HG02884 (cell line): ENCODE measurements around the gene CRIP1.

Experiments
- ATAC-seq: cut with Tn5 transposase; IDR thresholded peaks from one replicate; pipeline ENCODE4 v1.9.1; 2021; ENCODE audit warnings: mild to moderate bottlenecking, moderate library complexity; ENCODE audit not compliant: unreplicated experiment

Gene CRIP1

DNA sequence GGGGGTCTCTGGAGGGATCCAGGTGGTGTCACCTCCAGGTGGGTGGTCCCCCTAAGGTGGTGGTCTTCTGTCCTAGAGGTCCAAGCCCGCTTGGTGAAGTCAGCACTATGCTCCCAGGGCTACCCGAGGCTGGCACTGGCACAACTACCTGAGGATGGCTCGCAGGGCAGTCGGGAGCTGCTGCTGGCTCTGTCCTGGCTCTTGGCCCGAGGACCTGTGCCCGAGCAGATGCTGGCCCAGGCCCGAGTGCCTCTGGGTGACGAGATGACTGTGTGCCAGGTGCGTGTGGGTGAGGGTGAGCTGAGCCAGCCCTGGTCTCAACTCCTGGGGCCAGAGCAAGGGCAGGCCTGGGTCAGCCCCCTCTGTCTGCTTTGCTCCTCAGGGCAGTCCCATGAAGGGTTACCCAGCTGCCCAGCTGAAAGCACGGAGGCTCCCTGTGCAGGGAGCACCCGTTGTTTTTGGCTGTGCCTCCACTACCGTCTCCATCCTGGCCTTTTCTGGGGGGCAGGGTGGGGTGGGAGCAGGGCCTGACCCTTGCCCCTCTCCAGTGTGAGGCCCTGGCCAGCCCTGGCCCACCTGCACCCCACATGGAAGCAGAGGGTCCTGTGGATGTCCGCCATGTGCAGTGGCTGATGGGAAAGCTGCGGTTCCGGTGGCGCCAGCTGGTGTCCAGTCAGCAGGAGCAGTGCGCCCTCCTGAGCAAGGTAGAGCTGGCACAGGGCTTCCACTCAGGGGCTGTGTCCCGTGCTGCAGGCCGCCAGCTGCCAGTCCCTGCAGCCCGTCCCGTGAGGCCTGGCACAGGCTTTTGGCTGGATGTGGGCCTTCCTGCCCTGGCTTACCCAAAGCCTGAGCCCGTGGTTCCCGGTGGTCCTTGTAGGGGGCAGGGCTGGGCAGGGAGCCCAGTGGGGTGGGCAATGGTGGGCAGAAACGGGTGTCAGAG, 5.6 kb downstream of the CRIP1 start:
- ATAC-seq: no peak

- ATAC-seq: no peak
Measured at GRCh38 chr14:105492971-105493871, 6.5 kb downstream of the CRIP1 start.

- ATAC-seq: no peak
Measured at GRCh38 chr14:105493921-105494605, 7.4 kb downstream of the CRIP1 start.

- no peak for ATAC-seq
Measured at GRCh38 chr14:105494606-105494929, 7.9 kb downstream of the CRIP1 start.

- ATAC-seq: no peak
Measured at GRCh38 chr14:105495101-105495989, 8.7 kb downstream of the CRIP1 start.

DNA sequence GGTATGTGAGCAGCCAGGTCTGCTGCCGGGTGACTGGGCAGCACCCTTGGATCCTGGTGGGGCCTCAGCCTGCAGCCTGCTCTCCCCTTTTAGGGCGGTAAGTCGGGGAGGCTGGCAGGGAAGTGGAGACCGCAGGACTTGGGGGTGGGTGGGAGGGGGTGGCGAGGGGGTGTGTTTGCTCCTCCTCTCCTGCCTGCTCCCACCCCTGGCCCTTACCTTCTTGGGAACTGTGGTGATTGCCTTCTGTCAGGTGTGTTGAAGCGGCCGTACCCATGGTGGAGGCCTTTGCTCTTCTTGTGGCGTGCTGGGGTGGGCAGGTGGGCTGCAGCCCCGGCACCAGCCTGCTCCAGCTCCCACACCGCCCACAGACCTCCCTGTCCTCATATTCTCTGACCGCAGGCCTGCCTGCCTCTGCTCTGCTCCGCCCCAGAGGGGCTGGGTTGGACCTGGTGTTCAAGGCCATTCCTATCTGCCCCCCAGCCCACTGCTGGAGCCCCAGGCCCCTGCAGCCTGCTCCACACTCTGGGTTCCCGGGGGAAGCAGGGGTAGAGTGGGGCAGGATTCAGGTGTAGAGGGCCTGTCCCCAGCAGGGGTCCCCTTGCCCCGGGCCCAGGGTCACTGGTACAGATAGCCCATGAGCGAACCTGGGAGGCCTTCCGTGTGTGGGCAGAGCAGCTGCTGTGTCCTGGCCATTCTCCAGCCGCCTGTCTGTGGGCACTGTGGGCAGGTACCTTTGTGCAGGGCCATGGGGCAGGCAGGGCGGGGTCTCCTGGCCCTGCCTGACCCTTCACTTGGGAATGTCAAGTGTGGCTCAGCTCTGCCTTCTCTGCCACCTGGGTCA, 9.5 kb downstream of the CRIP1 start:
- ATAC-seq: no peak

GRCh38 chr14:105496831-105497591, 10.3 kb downstream of the CRIP1 start:
- ATAC-seq: no peak

- ATAC-seq: no peak
Measured at GRCh38 chr14:105497671-105498429, 11.2 kb downstream of the CRIP1 start.

GRCh38 chr14:105498430-105499255, 12.0 kb downstream of the CRIP1 start:
- no peak for ATAC-seq

DNA sequence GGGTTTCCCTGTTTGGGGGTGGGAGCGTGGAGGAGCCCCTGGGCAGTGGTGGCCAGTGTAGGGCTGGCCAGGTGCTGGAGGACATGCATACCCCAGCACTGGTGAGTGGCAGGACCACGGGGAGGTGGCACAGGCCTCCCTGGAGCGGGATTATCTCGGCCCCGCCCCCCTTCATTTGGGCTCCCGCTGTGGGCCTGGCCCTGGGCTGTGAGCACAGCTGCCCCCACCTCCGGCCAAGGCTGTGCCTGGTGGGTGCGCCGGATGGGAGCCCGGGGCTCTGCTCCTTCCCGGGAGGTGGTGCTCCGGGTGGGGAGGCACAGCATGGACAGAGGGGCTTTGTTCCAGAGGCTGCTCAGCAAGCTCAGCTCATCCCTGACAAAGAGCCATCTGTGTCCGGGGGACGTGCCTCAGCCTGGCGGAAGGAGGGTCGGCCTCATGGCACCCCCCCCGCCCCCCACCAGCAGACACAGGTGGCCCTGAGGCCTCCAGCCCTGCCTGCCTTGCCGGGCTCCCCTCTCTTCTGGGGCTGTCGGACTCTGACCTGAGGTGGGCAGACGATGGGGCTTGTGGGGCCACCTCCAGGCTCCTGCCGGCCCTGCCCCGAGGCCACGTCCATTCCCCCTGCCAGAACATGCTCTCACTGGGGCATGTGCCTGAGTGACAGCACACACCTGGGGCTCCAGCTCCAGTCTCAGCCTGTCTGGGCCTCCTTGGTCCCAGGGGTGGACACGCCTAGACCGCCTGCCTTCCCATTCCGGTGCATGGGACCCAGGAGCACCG, 12.8 kb downstream of the CRIP1 start:
- no peak for ATAC-seq

GRCh38 chr14:105500036-105500725, 13.5 kb downstream of the CRIP1 start:
- no peak for ATAC-seq

DNA sequence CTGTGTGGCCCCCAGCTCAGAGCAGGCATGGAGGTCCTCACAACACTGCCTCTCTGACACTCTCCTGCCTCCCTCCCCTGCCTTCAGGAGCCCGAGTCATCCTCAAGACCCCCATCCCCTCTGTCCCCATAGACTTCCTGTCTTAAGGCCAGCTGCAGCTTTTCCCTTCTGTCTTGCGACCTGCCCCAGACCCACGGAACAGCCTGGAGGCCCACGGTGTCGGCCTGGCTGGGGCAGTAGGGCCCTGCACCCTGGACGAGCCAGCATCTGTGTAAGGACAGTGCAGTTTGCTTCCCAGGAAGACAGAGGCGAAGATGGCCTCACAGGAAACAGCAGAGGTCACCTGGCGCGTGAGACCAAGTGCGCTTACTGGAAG, 14.0 kb downstream of the CRIP1 start:
- no peak for ATAC-seq

- ATAC-seq: no peak
Measured at GRCh38 chr14:105501504-105502291, 15.0 kb downstream of the CRIP1 start.

DNA sequence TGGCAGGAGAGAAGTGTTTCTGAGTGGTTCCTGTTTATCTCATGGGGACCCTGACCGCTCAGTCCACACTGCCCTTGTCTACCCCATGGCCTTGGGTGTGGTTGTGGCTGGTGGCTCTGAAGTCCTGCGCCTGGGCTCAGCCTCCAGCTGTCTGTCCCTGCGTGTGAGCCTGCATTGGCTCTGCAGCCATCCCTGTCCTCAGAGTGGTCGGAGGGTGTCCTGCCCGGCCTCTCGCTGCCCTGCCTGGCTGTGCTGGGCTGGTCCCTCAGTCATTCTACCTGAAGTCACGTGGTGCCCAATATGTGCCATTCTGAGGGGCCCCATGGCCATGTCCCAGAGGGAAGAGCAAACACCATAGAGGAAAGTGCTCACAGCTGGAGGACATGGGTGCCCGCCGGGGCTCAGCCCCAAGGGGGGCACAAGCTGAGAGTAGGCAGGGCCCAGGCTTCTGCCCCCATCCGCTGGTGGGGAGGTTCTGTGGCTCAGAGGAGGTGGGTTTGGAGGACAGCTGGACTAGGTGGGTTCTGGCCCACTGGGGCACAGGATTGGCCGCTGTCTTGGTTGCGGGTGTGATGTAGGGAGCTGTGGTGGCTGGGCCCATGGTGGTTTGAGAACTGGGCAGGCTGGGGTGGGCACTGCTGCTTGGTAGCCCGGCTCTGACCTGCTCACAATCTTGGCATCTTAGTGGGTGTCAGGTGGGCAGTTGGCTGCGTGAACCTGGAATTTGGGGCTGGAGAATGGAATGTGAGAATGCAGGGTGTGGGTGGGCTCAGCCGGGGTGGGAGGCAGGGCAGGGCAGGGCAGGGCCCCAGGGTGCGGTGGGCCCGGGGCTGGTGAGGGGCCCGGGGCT, 16.0 kb downstream of the CRIP1 start:
- no peak for ATAC-seq
